ENCODE results near the gene DIAPH1. TPM values are rescaled to one million over a fixed set of nuclear protein-coding genes. Genes with fewer than 3 reads are reported as not detected.
A peak's percentile ranks its signal among the peaks of the same experiment; 100 is the strongest.

The DIAPH1 gene
- total RNA-seq, 4 donors from 2014 or later: 27.7 to 69.4 (median 30.2) TPM

- H3K4me3 ChIP-seq: no peak overlapping the region
- H3K27me3 ChIP-seq: no peaks in the 10 kb centered on the region
- intact Hi-C loops (cut with DNase I; ENCODE audit: low total_unique reads): no loop called here
- DNase-seq: no peak
- no peak overlapping the region for H3K27ac ChIP-seq
- H3K4me1 ChIP-seq: no peaks in the 10 kb centered on the region
- no peaks in the 10 kb centered on the region for H3K36me3 ChIP-seq
- no peaks in the 10 kb centered on the region for H3K9me3 ChIP-seq
- TF ChIP-seq POLR2A (IDR thresholded peaks at IDR 0.05) (no peak), CTCF (IDR thresholded peaks at IDR 0.05) (no peak)
Observed at GRCh38 chr5:141565826-141566570, 52.8 kb downstream of the DIAPH1 start.

GRCh38 chr5:141564216-141564692 lies 54.5 kb downstream of the DIAPH1 start:
- Histone ChIP-seq H3K4me1 (peaks cover 0 to 10% of the 10 kb centered on the region in 2 donors), H3K27ac (peak overlapping the region; percentile 68 to 79), H3K27me3 (no peaks in the 10 kb centered on the region), H3K9me3 (no peaks in the 10 kb centered on the region), H3K4me3 (no peak overlapping the region), H3K36me3 (no peaks in the 10 kb centered on the region)
- TF ChIP-seq POLR2A (IDR thresholded peaks at IDR 0.05): peak in 1 of 2 donors; percentile 15
- TF ChIP-seq CTCF (IDR thresholded peaks at IDR 0.05): peak; percentile 94 to 100 (median 98)
- peak; percentile 54 to 82 for DNase-seq
- intact Hi-C loops (cut with DNase I; ENCODE audit: low total_unique reads): no loop called here

- Histone ChIP-seq H3K27ac (peak overlapping the region; percentile 86 to 96), H3K27me3 (no peaks in the 10 kb centered on the region), H3K4me3 (no peak overlapping the region), H3K4me1 (peaks cover 0 to 11% of the 10 kb centered on the region in 2 donors), H3K9me3 (peaks cover 0 to 5% of the 10 kb centered on the region in 2 donors), H3K36me3 (no peaks in the 10 kb centered on the region)
- intact Hi-C loops (cut with DNase I; ENCODE audit: low total_unique reads): no loop called here
- TF ChIP-seq POLR2A (IDR thresholded peaks at IDR 0.05) (peak; percentile 34 to 79), CTCF (IDR thresholded peaks at IDR 0.05) (peak; percentile 92 to 98 (median 94))
- peak; percentile 89 to 96 for DNase-seq
Observed at GRCh38 chr5:141560725-141561483, 57.9 kb downstream of the DIAPH1 start.

GRCh38 chr5:141560151-141560550 lies 58.6 kb downstream of the DIAPH1 start:
- Histone ChIP-seq H3K36me3 (no peaks in the 10 kb centered on the region), H3K27ac (peak overlapping the region; percentile 86 to 96), H3K4me1 (peaks cover 0 to 11% of the 10 kb centered on the region in 2 donors), H3K4me3 (no peak overlapping the region), H3K9me3 (peaks cover 0 to 5% of the 10 kb centered on the region in 2 donors), H3K27me3 (no peaks in the 10 kb centered on the region)
- no peak for TF ChIP-seq CTCF (IDR thresholded peaks at IDR 0.05)
- TF ChIP-seq POLR2A (IDR thresholded peaks at IDR 0.05): no peak
- DNase-seq: peak in 1 of 2 donors; percentile 23
- intact Hi-C loops (cut with DNase I; ENCODE audit: low total_unique reads): no loop called here

- Histone ChIP-seq H3K27me3 (no peaks in the 10 kb centered on the region), H3K4me1 (peaks cover 0 to 11% of the 10 kb centered on the region in 2 donors), H3K36me3 (no peaks in the 10 kb centered on the region), H3K4me3 (no peak overlapping the region), H3K9me3 (peaks cover 0 to 5% of the 10 kb centered on the region in 2 donors), H3K27ac (peak overlapping the region; percentile 86 to 96)
- intact Hi-C loops (cut with DNase I; ENCODE audit: low total_unique reads): no loop called here
- TF ChIP-seq POLR2A (IDR thresholded peaks at IDR 0.05) (no peak), CTCF (IDR thresholded peaks at IDR 0.05) (no peak)
- no peak for DNase-seq
Observed at GRCh38 chr5:141559461-141559860, 59.3 kb downstream of the DIAPH1 start.
